Upper lobe of right lung (tissue), 1 donor: ENCODE measurements around the gene EXOC1. TPM values are rescaled to one million over a fixed set of nuclear protein-coding genes. Genes with fewer than 3 reads are reported as not detected.

Experiments
- ATAC-seq: fragments of 200-7000 bp; cut with Tn5 transposase; one replicate; pipeline ENCODE4 v1.9.1; 2020; ENCODE audit warnings: mild to moderate bottlenecking, moderate library complexity
- DNase-seq: peaks from one replicate; pipeline ENCODE4 v3.0.0-alpha.2; 2020
- H3K27ac ChIP-seq: fragments of 200-600 bp; one replicate; pipeline ENCODE4 v1.8.0; 2022
- H3K27me3 ChIP-seq: fragments of 200-600 bp; one replicate; pipeline ENCODE4 v1.8.0; 2022; ENCODE audit warnings: mild to moderate bottlenecking
- H3K36me3 ChIP-seq: fragments of 200-600 bp; one replicate; pipeline ENCODE4 v1.8.0; 2022
- H3K4me1 ChIP-seq: fragments of 200-600 bp; one replicate; pipeline ENCODE4 v1.8.0; 2022
- H3K4me3 ChIP-seq: fragments of 200-600 bp; one replicate; pipeline ENCODE4 v1.8.0; 2022; ENCODE audit warnings: mild to moderate bottlenecking
- H3K9me3 ChIP-seq: fragments of 200-600 bp; one replicate; pipeline ENCODE4 v1.8.0; 2022
- CTCF ChIP-seq: fragments of 200-600 bp; IDR thresholded peaks from one replicate; pipeline ENCODE4 v1.8.0; 2022; ENCODE audit warnings: antibody characterized with exemption
- intact Hi-C: fragments of 100-400 bp; cut with DNase I; formaldehyde crosslinking; loops from one replicate; pipeline ENCODE4 v1.11.0; 2022
- total RNA-seq: library from RNA; stranded (reverse); fragmentation: NEBNext Ultra II Directional; extraction: Animal tissue kit (Norgen Biotek cat#: 25700); gene quantifications from one replicate; pipeline ENCODE4 v1.2.1, GENCODE V29; 2021
- donor health status: DM: no; HTN: yes; CAD: no; lungs with severe emphysema.

EXOC1 gene
- total RNA-seq, 1 donor from 2014 or later: 32.9 TPM

DNA sequence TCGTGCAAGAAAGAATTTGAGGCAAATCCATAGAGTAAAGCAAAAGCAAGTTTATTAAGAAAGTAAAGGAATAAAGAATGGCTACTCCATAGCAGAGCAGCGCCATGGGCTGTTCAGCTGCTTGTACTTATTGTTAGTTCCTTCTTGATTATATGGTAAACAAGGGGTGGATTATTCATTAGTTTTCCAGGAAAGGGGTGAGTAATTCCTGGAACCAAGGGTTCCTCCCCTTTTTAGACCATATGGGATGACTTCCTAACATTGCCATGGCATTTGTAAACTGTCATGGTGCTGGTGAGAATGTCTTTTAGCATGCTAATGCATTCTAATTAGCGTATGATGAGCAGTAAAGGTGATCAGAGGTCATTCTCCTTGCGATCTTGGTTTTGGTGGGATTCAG, 71.8 kb downstream of the EXOC1 start:
- no peaks in the 10 kb centered on the region for H3K4me1 ChIP-seq
- H3K36me3 ChIP-seq: no peaks in the 10 kb centered on the region
- H3K9me3 ChIP-seq: no peaks in the 10 kb centered on the region
- no peak overlapping the region for H3K4me3 ChIP-seq
- no peaks in the 10 kb centered on the region for H3K27me3 ChIP-seq
- no peak overlapping the region for H3K27ac ChIP-seq
- no peak for DNase-seq
- ATAC-seq: no peak
- intact Hi-C loops: no loop called here
- no peak for TF ChIP-seq CTCF

DNA sequence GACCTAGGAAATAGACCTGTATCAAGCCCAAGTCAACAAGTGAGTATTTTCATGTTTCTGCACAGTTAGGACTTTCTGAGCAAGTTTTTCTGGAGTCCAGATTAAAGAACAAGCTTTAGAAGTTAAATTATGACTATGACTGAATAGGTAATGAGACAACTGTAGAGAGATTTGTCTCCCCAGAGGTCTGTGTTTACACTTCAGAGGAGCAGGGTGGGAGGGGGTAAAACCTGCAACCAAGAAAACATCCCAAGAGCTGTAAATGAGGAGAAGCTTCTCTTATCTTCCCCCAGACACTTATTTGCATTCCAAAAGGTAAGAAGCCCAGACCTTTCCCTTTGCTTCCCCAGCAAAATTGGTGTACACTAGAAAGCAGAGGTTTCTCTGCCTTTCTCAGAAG, 73.2 kb downstream of the EXOC1 start:
- DNase-seq: no peak
- no peak overlapping the region for H3K4me3 ChIP-seq
- intact Hi-C loops: no loop called here
- H3K36me3 ChIP-seq: no peaks in the 10 kb centered on the region
- TF ChIP-seq CTCF: no peak
- H3K9me3 ChIP-seq: no peaks in the 10 kb centered on the region
- H3K4me1 ChIP-seq: no peaks in the 10 kb centered on the region
- no peak for ATAC-seq
- no peak overlapping the region for H3K27ac ChIP-seq
- no peaks in the 10 kb centered on the region for H3K27me3 ChIP-seq

DNA sequence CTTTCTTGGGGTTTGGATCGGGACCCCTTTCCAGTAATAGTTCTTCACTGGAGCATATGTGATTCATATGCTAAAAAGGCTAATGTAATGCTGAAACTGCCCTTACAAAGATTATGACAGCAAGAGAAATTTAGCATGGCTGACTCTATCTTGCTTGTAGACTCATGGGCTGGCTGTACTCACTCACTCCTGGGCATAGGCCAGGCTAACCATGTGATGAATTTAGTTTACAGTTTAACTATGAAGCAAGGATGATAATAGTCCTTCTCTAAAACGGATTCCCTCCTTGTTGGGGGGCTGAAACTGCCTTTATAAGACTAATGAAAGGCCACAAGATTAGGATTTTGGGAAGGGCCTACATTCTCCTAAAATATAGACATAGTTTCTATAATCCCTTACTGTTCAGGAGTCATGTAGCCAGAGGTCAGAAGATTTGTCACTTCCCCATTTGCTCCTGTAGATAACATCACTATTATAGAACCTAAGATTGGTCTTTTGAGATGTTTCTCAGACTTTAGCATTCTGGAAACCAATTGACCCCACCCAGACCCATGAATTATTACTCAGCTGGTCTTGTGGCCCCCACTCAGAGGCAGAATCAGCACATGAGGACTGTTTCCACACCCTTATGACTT, 74.5 kb downstream of the EXOC1 start:
- DNase-seq (no peak), ATAC-seq (no peak)
- Histone ChIP-seq H3K27me3 (no peaks in the 10 kb centered on the region), H3K36me3 (no peaks in the 10 kb centered on the region), H3K9me3 (no peaks in the 10 kb centered on the region), H3K27ac (no peak overlapping the region), H3K4me3 (no peak overlapping the region), H3K4me1 (no peaks in the 10 kb centered on the region)
- intact Hi-C loops: no loop called here
- TF ChIP-seq CTCF: no peak

DNA sequence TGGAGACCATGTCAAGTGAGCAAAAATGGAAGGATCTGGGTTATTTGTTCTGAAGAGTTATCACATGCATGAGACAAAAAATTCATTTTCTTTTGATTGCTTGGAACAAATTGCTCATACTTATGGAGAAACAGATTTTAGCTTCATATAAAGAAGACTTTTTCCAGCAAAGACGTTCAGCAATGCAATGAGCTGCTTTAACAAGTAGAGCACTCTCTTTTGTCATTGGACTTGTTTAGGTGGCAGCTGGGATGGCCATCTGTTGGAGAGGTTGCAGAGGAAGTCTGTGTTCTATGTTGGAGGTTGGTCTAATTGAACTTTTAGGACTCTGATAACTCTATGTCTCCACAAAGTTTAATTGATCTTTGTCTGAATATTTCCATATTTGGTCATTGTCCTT, 75.4 kb downstream of the EXOC1 start:
- Histone ChIP-seq H3K27me3 (no peaks in the 10 kb centered on the region), H3K4me3 (no peak overlapping the region), H3K4me1 (no peaks in the 10 kb centered on the region), H3K9me3 (no peaks in the 10 kb centered on the region), H3K36me3 (no peaks in the 10 kb centered on the region), H3K27ac (no peak overlapping the region)
- DNase-seq: no peak
- TF ChIP-seq CTCF: no peak
- ATAC-seq: no peak
- intact Hi-C loops: no loop called here

DNA sequence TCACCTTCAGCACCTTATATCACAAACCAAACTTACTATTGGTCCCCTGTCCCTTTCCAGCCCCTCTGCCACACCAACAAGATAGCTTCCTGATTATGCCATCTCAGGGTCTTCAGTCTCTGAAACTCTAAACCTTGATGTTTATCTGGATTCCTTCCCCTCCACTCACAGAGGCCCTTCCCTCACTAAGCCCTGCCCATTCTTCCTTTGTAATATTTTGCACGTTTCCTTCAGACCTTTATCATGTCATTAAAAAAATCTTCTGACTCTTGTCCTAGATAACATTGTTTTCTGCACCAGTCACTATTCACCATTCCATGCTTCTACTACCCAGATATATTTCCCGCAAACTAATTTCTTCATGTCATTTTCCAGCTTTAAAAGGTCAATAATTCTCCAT, 77.6 kb downstream of the EXOC1 start:
- Histone ChIP-seq H3K4me3 (no peak overlapping the region), H3K27ac (no peak overlapping the region), H3K27me3 (no peaks in the 10 kb centered on the region), H3K4me1 (no peaks in the 10 kb centered on the region), H3K9me3 (no peaks in the 10 kb centered on the region), H3K36me3 (no peaks in the 10 kb centered on the region)
- DNase-seq (no peak), ATAC-seq (no peak)
- TF ChIP-seq CTCF: no peak
- intact Hi-C loops: no loop called here

DNA sequence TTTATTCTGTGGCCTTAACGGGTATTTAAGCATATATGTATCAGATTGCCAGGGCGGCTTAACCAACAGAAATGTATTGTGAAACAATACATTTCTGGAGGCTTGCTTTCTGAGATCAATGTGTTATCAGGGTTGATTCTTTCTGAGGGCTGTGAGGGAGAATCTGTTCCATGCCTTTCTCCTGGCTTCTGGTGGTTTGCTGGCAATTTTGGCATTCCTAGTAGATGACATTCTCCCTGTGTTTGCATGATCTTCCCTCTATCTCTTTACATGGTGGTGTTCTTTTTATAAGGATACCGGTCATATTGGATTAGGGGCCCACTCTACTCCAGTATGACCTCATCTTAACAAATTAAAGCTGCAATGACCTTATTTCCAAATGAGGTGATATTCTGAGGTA, 78.4 kb downstream of the EXOC1 start:
- no peak for TF ChIP-seq CTCF
- ATAC-seq (no peak), DNase-seq (no peak)
- no peaks in the 10 kb centered on the region for H3K4me1 ChIP-seq
- intact Hi-C loops: no loop called here
- no peaks in the 10 kb centered on the region for H3K9me3 ChIP-seq
- no peaks in the 10 kb centered on the region for H3K27me3 ChIP-seq
- no peaks in the 10 kb centered on the region for H3K36me3 ChIP-seq
- no peak overlapping the region for H3K4me3 ChIP-seq
- H3K27ac ChIP-seq: no peak overlapping the region
